ENCODE results near the gene ADGRL3.
"Not testable (repeated sequence)": the region's sequence is repeated elsewhere in the genome, so short reads cannot be mapped to it uniquely, and the experiment has no call there.

Gene ADGRL3

GRCh38 chr4:61376301-61376700, 176.2 kb downstream of the ADGRL3 start:
- no peak for TF ChIP-seq GATA1 (IDR thresholded peaks at IDR 0.05; ENCODE audit: low read depth, low read length)
- TF ChIP-seq POLR2A (IDR thresholded peaks at IDR 0.05; ENCODE audit: low read length): no peak
- DNase-seq: no peak

DNA sequence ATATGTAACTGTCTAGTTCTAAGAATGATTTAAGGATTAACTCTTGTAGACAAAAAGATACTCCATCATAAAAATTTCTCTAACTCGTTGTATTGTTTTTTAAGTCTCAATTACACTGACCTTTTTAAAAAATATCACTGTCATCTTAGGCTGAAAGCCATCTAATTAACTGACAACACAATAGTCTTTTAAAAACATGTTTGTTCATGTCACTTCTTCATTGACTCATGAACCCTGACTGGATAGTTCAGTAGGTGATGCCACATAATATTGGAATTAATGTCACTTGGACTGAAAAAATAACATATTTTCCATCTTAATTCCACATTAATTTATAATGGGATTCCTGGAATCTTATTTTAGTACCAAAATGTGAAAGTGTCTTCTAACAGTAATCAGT, 179.3 kb downstream of the ADGRL3 start:
- TF ChIP-seq POLR2A (IDR thresholded peaks at IDR 0.05; ENCODE audit: low read length) (no peak), GATA1 (IDR thresholded peaks at IDR 0.05; ENCODE audit: low read depth, low read length) (no peak)
- DNase-seq: no peak

GRCh38 chr4:61380865-61381264, 180.7 kb downstream of the ADGRL3 start:
- TF ChIP-seq GATA1 (IDR thresholded peaks at IDR 0.05; ENCODE audit: low read depth, low read length) (no peak), POLR2A (IDR thresholded peaks at IDR 0.05; ENCODE audit: low read length) (no peak)
- DNase-seq: no peak

DNA sequence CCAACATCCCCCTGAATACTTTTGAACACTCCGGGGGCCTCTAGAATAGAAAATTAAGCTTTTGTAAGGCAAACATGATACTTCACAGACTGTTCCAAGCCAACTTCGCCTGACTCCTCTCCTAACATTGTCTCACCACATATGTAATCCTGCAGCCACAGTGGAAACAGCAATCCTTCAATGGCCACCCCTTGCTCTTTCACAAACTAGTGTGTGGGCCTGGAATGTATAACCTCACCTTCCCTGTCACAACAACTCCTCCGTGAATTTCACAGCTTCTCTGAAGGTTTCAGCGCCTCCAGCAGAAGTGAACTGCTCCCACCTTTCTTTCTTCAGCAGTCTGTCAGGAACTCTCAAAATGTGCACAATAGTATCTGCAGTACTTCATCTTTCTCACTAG, 185.1 kb downstream of the ADGRL3 start:
- DNase-seq: no peak
- no peak for TF ChIP-seq POLR2A (IDR thresholded peaks at IDR 0.05; ENCODE audit: low read length)
- TF ChIP-seq GATA1 (IDR thresholded peaks at IDR 0.05; ENCODE audit: low read depth, low read length): no peak

- not testable (repeated sequence) for DNase-seq
Measured at GRCh38 chr4:61387372-61387771, 187.2 kb downstream of the ADGRL3 start.

- TF ChIP-seq POLR2A (IDR thresholded peaks at IDR 0.05; ENCODE audit: low read length): no peak
- no peak for TF ChIP-seq GATA1 (IDR thresholded peaks at IDR 0.05; ENCODE audit: low read depth, low read length)
- DNase-seq: no peak
Measured at GRCh38 chr4:61389640-61390039, 189.5 kb downstream of the ADGRL3 start.

DNA sequence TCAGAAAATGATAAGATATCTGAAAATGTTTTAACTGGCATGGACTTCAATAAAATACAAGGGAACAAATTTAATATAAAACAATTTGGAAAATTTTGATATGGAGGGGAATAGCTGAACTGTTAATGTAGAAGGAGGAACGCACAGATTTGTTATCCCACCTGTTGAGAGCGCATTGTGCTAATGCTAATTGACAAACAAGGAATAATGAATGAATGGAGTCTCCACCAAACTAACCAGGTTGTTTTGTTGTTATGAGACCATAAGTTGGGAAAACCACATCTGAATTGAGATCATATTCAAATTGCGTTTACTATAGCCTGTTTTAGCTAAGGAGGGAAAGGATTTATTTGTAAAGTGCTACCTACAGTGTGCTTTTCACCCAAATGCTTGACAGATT, 195.6 kb downstream of the ADGRL3 start:
- no peak for DNase-seq
- TF ChIP-seq GATA1 (IDR thresholded peaks at IDR 0.05; ENCODE audit: low read depth, low read length): no peak
- TF ChIP-seq POLR2A (IDR thresholded peaks at IDR 0.05; ENCODE audit: low read length): no peak

- DNase-seq: no peak
- TF ChIP-seq GATA1 (IDR thresholded peaks at IDR 0.05; ENCODE audit: low read depth, low read length): no peak
- no peak for TF ChIP-seq POLR2A (IDR thresholded peaks at IDR 0.05; ENCODE audit: low read length)
Measured at GRCh38 chr4:61397174-61397573, 197.0 kb downstream of the ADGRL3 start.

DNA sequence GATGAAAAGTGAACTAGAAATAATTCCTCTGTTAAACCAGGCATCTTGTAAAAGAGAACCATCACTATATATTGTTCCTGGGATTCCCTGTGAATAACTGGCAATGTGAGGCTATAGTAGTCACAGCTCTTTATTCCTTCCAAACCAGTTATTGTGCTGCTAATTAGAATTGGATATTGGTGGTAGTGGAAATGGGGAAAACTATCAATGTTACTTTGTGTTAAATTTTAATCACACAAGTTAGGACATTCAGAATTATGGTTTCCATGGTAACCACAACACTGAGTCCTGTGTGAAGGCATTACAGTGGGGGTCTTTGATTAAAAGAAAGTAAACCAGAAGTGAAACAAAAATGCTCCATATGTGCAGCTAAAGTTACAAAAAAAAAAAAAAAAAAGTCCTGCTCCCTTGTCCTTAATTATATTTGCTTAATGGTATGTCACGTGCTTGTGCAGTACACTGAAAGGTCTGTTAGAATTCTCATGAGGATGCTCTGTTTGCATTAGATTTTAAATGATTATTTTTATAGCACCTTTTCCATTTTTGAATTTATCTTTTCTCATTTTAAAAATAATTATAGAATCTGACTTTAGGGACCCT, 200.4 kb downstream of the ADGRL3 start:
- no peak for DNase-seq
- TF ChIP-seq POLR2A (IDR thresholded peaks at IDR 0.05; ENCODE audit: low read length) (no peak), GATA1 (IDR thresholded peaks at IDR 0.05; ENCODE audit: low read depth, low read length) (no peak)

- TF ChIP-seq GATA1 (IDR thresholded peaks at IDR 0.05; ENCODE audit: low read depth, low read length) (no peak), POLR2A (IDR thresholded peaks at IDR 0.05; ENCODE audit: low read length) (no peak)
- no peak for DNase-seq
Measured at GRCh38 chr4:61401771-61402170, 201.6 kb downstream of the ADGRL3 start.

GRCh38 chr4:61405307-61405706, 205.2 kb downstream of the ADGRL3 start:
- DNase-seq: no peak
- TF ChIP-seq GATA1 (IDR thresholded peaks at IDR 0.05; ENCODE audit: low read depth, low read length) (no peak), POLR2A (IDR thresholded peaks at IDR 0.05; ENCODE audit: low read length) (no peak)

DNA sequence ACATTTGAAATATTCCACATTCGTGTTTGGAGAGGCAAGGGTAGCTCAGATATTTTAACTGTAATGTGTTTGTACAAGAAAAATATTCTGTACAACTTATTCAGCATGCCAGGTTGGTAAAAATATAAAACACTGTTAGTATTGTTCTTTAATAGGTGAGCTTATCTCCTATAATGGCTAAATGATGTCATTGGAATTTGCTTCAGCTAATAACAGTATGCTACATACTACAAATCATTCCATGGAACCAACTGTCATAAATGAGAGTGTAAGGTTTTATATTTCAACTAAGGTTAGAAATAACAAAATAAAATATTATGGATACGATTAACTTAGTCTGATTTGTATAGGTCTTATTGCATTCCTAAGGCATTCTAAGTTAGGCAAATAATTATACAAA, 206.6 kb downstream of the ADGRL3 start:
- DNase-seq: no peak
- TF ChIP-seq POLR2A (IDR thresholded peaks at IDR 0.05; ENCODE audit: low read length): no peak
- no peak for TF ChIP-seq GATA1 (IDR thresholded peaks at IDR 0.05; ENCODE audit: low read depth, low read length)

GRCh38 chr4:61407642-61408618, 207.8 kb downstream of the ADGRL3 start:
- no peak for DNase-seq
- TF ChIP-seq POLR2A (IDR thresholded peaks at IDR 0.05; ENCODE audit: low read length) (no peak), GATA1 (IDR thresholded peaks at IDR 0.05; ENCODE audit: low read depth, low read length) (no peak)

GRCh38 chr4:61408861-61409260, 208.7 kb downstream of the ADGRL3 start:
- no peak for TF ChIP-seq GATA1 (IDR thresholded peaks at IDR 0.05; ENCODE audit: low read depth, low read length)
- no peak for TF ChIP-seq POLR2A (IDR thresholded peaks at IDR 0.05; ENCODE audit: low read length)
- DNase-seq: no peak

DNA sequence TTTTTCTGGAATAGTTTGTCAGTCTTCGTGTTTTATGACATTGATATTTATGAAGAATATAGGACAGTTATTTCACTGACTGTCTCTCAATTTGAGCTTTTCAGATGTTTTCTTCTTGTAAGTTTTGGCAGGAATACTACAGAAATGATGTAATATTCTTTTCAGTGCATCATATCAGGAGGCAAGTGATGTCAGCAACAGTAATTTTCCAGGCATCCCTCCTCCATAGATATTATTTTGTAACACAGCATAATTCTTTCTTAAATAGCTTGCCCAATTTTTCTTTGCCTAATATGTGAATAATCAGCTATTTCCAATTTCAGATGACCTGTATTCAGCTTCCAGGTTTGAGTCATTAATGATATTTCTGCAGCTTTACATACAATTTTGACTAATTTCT, 211.1 kb downstream of the ADGRL3 start:
- DNase-seq: no peak
- TF ChIP-seq GATA1 (IDR thresholded peaks at IDR 0.05; ENCODE audit: low read depth, low read length) (no peak), POLR2A (IDR thresholded peaks at IDR 0.05; ENCODE audit: low read length) (no peak)

Measured in erythroblast (primary cell).